Hepatocyte (in vitro differentiated cells): ENCODE results near the gene ENTHD1. TPM values are rescaled to one million over a fixed set of nuclear protein-coding genes. Genes with fewer than 3 reads are reported as not detected.

ENCODE experiments used
- DNase-seq: peaks from one replicate; pipeline ENCODE4 v3.0.0-alpha.2; 2016; ENCODE audit warnings: low spot score
- H2AFZ ChIP-seq: fragments of 200-600 bp; sonication (generic); 2 replicates; pipeline ENCODE4 v1.6.0; 2016; ENCODE audit warnings: antibody characterized with exemption, mild to moderate bottlenecking
- H3K27ac ChIP-seq: fragments of 200-600 bp; sonication (generic); 2 replicates; pipeline ENCODE4 v1.5.1; 2016; ENCODE audit warnings: mild to moderate bottlenecking
- H3K27me3 ChIP-seq: fragments of 200-600 bp; sonication (generic); 2 replicates; pipeline ENCODE4 v1.6.1; 2016
- H3K36me3 ChIP-seq: fragments of 200-600 bp; sonication (generic); replicated peaks from 2 replicates; pipeline ENCODE4 v1.5.1; 2016; ENCODE audit warnings: low read depth; ENCODE audit not compliant: insufficient read depth
- H3K4me1 ChIP-seq: fragments of 200-600 bp; sonication (generic); 2 replicates; pipeline ENCODE4 v1.5.1; 2016; ENCODE audit warnings: mild to moderate bottlenecking, moderate library complexity; ENCODE audit not compliant: insufficient read depth
- H3K4me2 ChIP-seq: fragments of 200-600 bp; sonication (generic); 2 replicates; pipeline ENCODE4 v1.6.0; 2016
- H3K4me3 ChIP-seq: fragments of 200-600 bp; sonication (generic); 2 replicates; pipeline ENCODE4 v1.5.1; 2016; ENCODE audit warnings: mild to moderate bottlenecking
- H3K79me2 ChIP-seq: fragments of 200-600 bp; sonication (generic); 2 replicates; pipeline ENCODE4 v1.6.0; 2017; ENCODE audit warnings: mild to moderate bottlenecking
- H3K9me2 ChIP-seq: fragments of 200-600 bp; sonication (generic); replicated peaks from 2 replicates; pipeline ENCODE4 v1.6.0; 2017; ENCODE audit warnings: mild to moderate bottlenecking; ENCODE audit not compliant: insufficient read depth
- H3K9me3 ChIP-seq: fragments of 200-600 bp; sonication (generic); 2 replicates; pipeline ENCODE4 v1.5.1; 2016; ENCODE audit warnings: low read depth, mild to moderate bottlenecking
- H4K20me1 ChIP-seq: fragments of 200-600 bp; sonication (generic); 2 replicates; pipeline ENCODE4 v1.6.0; 2016; ENCODE audit warnings: mild to moderate bottlenecking; ENCODE audit not compliant: insufficient read depth, poor library complexity, severe bottlenecking
- CTCF ChIP-seq: fragments of 200-600 bp; sonication (generic); IDR thresholded peaks from 2 replicates; pipeline ENCODE4 v1.5.1; 2016; ENCODE audit warnings: antibody characterized with exemption, mild to moderate bottlenecking; ENCODE audit not compliant: poor library complexity
- EZH2 ChIP-seq: fragments of 200-600 bp; sonication (generic); IDR thresholded peaks from 2 replicates; pipeline ENCODE4 v1.6.1; 2016; ENCODE audit warnings: antibody characterized with exemption, mild to moderate bottlenecking, borderline replicate concordance
- EZH2phosphoT487 ChIP-seq: fragments of 200-600 bp; sonication (generic); IDR thresholded peaks from one replicate; pipeline ENCODE4 v1.6.1; 2018; ENCODE audit warnings: antibody characterized with exemption, mild to moderate bottlenecking, low read depth, moderate library complexity; ENCODE audit not compliant: unreplicated experiment, severe bottlenecking
- WGBS: methylation state at CpG from one replicate; pipeline ENCODE4 v1.1.6; 2016; ENCODE audit warnings: low lambda C conversion rate; ENCODE audit errors: missing lambda C conversion rate; 5-methylcytosine and 5-hydroxymethylcytosine counted together
- polyA plus RNA-seq: library from polyadenylated mRNA; unstranded; fragments of >200 nt; fragmentation: Nextera tagmentation; extraction: Ambion mirVana; gene quantifications from 2 replicates; pipeline ENCODE4 v1.2.1, GENCODE V29; 2016
- total RNA-seq: library from RNA; depleted of rRNA; stranded (reverse); fragments of >200 nt; gene quantifications from 2 replicates; pipeline ENCODE4 v1.2.3, GENCODE V29; 2014

Gene ENTHD1
- total and polyA plus RNA-seq, 2 experiments from 2014 or later, result not detected

GRCh38 chr22:39935612-39936011, 42.1 kb upstream of the ENTHD1 start:
- H3K9me3 ChIP-seq, result no peaks in the 10 kb centered on the region
- WGBS, result 77% methylated on average over 6 of the region's 6 CpGs
- H3K27me3 ChIP-seq, result peaks cover 45% of the 10 kb centered on the region
- H3K4me2 ChIP-seq, result no peak overlapping the region
- no peak for DNase-seq
- TF ChIP-seq EZH2 (no peak), CTCF (no peak), EZH2phosphoT487 (no peak)
- H2AFZ ChIP-seq, result no peak overlapping the region
- H3K4me1 ChIP-seq, result no peaks in the 10 kb centered on the region
- H4K20me1 ChIP-seq, result no peaks in the 10 kb centered on the region
- no peak overlapping the region for H3K27ac ChIP-seq
- no peaks in the 10 kb centered on the region for H3K79me2 ChIP-seq
- H3K9me2 ChIP-seq, result no peaks in the 10 kb centered on the region
- no peaks in the 10 kb centered on the region for H3K36me3 ChIP-seq
- no peak overlapping the region for H3K4me3 ChIP-seq

- no peak overlapping the region for H2AFZ ChIP-seq
- H3K36me3 ChIP-seq, result no peaks in the 10 kb centered on the region
- H3K4me2 ChIP-seq, result no peak overlapping the region
- no peaks in the 10 kb centered on the region for H3K9me3 ChIP-seq
- H3K79me2 ChIP-seq, result no peaks in the 10 kb centered on the region
- no peaks in the 10 kb centered on the region for H3K9me2 ChIP-seq
- H3K27me3 ChIP-seq, result peaks cover 46% of the 10 kb centered on the region
- no peak overlapping the region for H3K4me3 ChIP-seq
- no peak for TF ChIP-seq EZH2phosphoT487
- TF ChIP-seq CTCF, result no peak
- no peak for TF ChIP-seq EZH2
- no peak for DNase-seq
- H3K27ac ChIP-seq, result no peak overlapping the region
- WGBS, result 81% methylated on average over 4 of the region's 4 CpGs
- no peaks in the 10 kb centered on the region for H3K4me1 ChIP-seq
- H4K20me1 ChIP-seq, result no peaks in the 10 kb centered on the region
Measured at GRCh38 chr22:39935116-39935515, 41.6 kb upstream of the ENTHD1 start.

GRCh38 chr22:39933741-39934140, 40.2 kb upstream of the ENTHD1 start:
- no peaks in the 10 kb centered on the region for H4K20me1 ChIP-seq
- no peaks in the 10 kb centered on the region for H3K36me3 ChIP-seq
- H3K9me2 ChIP-seq, result no peaks in the 10 kb centered on the region
- no peak overlapping the region for H3K4me3 ChIP-seq
- H3K27me3 ChIP-seq, result peaks cover 46% of the 10 kb centered on the region
- H3K4me2 ChIP-seq, result no peak overlapping the region
- no peak overlapping the region for H3K27ac ChIP-seq
- no peak for DNase-seq
- H2AFZ ChIP-seq, result no peak overlapping the region
- no peaks in the 10 kb centered on the region for H3K9me3 ChIP-seq
- TF ChIP-seq CTCF, result no peak
- TF ChIP-seq EZH2, result no peak
- no peak for TF ChIP-seq EZH2phosphoT487
- 92% methylated on average over 8 of the region's 8 CpGs for WGBS
- peaks cover 6% of the 10 kb centered on the region for H3K4me1 ChIP-seq
- H3K79me2 ChIP-seq, result no peaks in the 10 kb centered on the region
